GM12891 (cell line): ENCODE measurements around the gene B3GLCT.

ENCODE experiments used
- PAX5 ChIP-seq: IDR thresholded peaks from 2 replicates; pipeline ENCODE4 v1.6.1; 2011; ENCODE audit warnings: low read length, moderate library complexity, mild to moderate bottlenecking; ENCODE audit not compliant: insufficient read depth, severe bottlenecking
- POLR2A ChIP-seq: IDR thresholded peaks from 2 replicates; pipeline ENCODE4 v1.6.1; 2011; ENCODE audit warnings: low read depth, low read length, control low read depth
- POLR2AphosphoS5 ChIP-seq: IDR thresholded peaks from 2 replicates; pipeline ENCODE4 v1.6.1; 2011; ENCODE audit warnings: low read depth, low read length, control low read depth
- TAF1 ChIP-seq: IDR thresholded peaks from 2 replicates; pipeline ENCODE4 v1.6.1; 2011; ENCODE audit warnings: low read depth, low read length, control low read depth

- TF ChIP-seq POLR2AphosphoS5: no peak
- no peak for TF ChIP-seq TAF1
- no peak for TF ChIP-seq POLR2A
- TF ChIP-seq PAX5: no peak
These were observed 23.8 kb upstream of the B3GLCT start for GRCh38 chr13:31175847-31176532.
